Endodermal cell (in vitro differentiated cells): ENCODE data around the gene CLEC16A. TPM values are rescaled to one million over a fixed set of nuclear protein-coding genes. Genes with fewer than 3 reads are reported as not detected.
"Not testable (repeated sequence)": the region's sequence is repeated elsewhere in the genome, so short reads cannot be mapped to it uniquely, and the experiment has no call there.

Experiments
- DNase-seq: peaks from one replicate; pipeline ENCODE4 v3.0.0-alpha.2; 2017
- H3K27ac ChIP-seq: 2 replicates; pipeline ENCODE4 v1.5.1; 2013; ENCODE audit warnings: mild to moderate bottlenecking, low read depth, low read length, moderate library complexity
- H3K27me3 ChIP-seq: 2 replicates; pipeline ENCODE4 v1.6.1; 2013; ENCODE audit warnings: mild to moderate bottlenecking, low read length, moderate library complexity; ENCODE audit not compliant: insufficient read depth, control insufficient read depth, poor library complexity, severe bottlenecking
- H3K36me3 ChIP-seq: 2 replicates; pipeline ENCODE4 v1.7.0; 2013; ENCODE audit warnings: mild to moderate bottlenecking, low read length, moderate library complexity; ENCODE audit not compliant: control insufficient read depth, insufficient read depth
- H3K4me1 ChIP-seq: one replicate; pipeline ENCODE4 v1.7.0; 2013; ENCODE audit warnings: low read length; ENCODE audit not compliant: control insufficient read depth, insufficient read depth
- H3K4me3 ChIP-seq: 2 replicates; pipeline ENCODE4 v1.5.1; 2013; ENCODE audit warnings: mild to moderate bottlenecking, low read length, moderate library complexity
- H3K9ac ChIP-seq: 2 replicates; pipeline ENCODE4 v1.6.1; 2013; ENCODE audit warnings: mild to moderate bottlenecking, low read length, moderate library complexity; ENCODE audit not compliant: poor library complexity, severe bottlenecking; ENCODE audit errors: extremely low read depth
- H3K9me3 ChIP-seq: 2 replicates; pipeline ENCODE4 v1.6.1; 2013; ENCODE audit warnings: mild to moderate bottlenecking, low read length, moderate library complexity; ENCODE audit not compliant: control insufficient read depth
- H3K27ac Mint-ChIP-seq: 2 replicates; pipeline ENCODE4 v1.8.0; 2020; ENCODE audit warnings: mixed read lengths
- H3K27me3 Mint-ChIP-seq: 2 replicates; pipeline ENCODE4 v1.8.0; 2021; ENCODE audit warnings: mild to moderate bottlenecking, mixed read lengths; ENCODE audit not compliant: insufficient read depth
- H3K36me3 Mint-ChIP-seq: 2 replicates; pipeline ENCODE4 v1.8.0; 2020; ENCODE audit warnings: low read depth, mixed read lengths
- H3K4me1 Mint-ChIP-seq: 2 replicates; pipeline ENCODE4 v1.8.0; 2020; ENCODE audit warnings: mixed read lengths
- H3K4me3 Mint-ChIP-seq: 2 replicates; pipeline ENCODE4 v1.8.0; 2020; ENCODE audit warnings: mild to moderate bottlenecking, moderate library complexity, mixed read lengths
- H3K9me3 Mint-ChIP-seq: 2 replicates; pipeline ENCODE4 v1.8.0; 2020; ENCODE audit warnings: mild to moderate bottlenecking, mixed read lengths
- WGBS, 2 experiments: methylation state at CpG; one replicate each; pipeline versions ENCODE4 v1.1.5 to v1.1.7; 2013; ENCODE audit warnings: missing lambda C conversion rate in 2 of 2, mixed read lengths in 1 of 2; ENCODE audit not compliant: insufficient coverage in 1 of 2, insufficient read length in 1 of 2; 5-methylcytosine and 5-hydroxymethylcytosine counted together
- total RNA-seq, 2 donors: library from RNA; stranded (reverse); fragmentation: NEBNext Ultra II Directional in 1 of 2; extraction: Animal tissue kit (Norgen Biotek cat#: 25700) in 1 of 2; gene quantifications; 2 replicates in 1 of 2; 3 replicates in 1 of 2; pipeline ENCODE4 v1.2.1, GENCODE V29; 2021
- TF ChIP-seq, protein P1 (sequence below): fragments of 200-600 bp; sonication (generic); conservative IDR thresholded peaks from 2 replicates; pipeline ENCODE4 v1.5.0; 2021; ENCODE audit warnings: antibody characterized with exemption, mild to moderate bottlenecking

Gene CLEC16A
- total RNA-seq, 2 donors from 2014 or later: 19.5 to 28.3 TPM

DNA sequence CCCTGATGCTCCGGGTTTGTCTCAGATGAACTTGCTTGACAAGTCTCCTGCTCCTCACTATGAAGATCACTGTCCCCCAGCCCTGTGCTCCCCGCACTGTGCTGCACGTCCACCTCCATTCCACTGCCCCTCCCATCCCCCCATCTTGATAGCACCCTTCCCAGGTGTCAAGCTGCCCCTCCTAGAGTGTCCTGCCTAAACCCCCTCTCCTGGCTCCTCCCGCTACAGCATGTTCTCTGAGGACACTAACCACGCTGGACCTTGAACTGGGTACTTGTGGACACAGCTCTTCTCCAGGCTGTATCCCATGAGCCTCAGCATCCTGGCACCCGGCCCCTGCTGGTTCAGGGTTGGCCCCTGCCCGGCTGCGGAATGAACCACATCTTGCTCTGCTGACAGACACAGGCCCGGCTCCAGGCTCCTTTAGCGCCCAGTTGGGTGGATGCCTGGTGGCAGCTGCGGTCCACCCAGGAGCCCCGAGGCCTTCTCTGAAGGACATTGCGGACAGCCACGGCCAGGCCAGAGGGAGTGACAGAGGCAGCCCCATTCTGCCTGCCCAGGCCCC lies 20.6 kb upstream of the CLEC16A start:
- TF ChIP-seq, protein P1, sequence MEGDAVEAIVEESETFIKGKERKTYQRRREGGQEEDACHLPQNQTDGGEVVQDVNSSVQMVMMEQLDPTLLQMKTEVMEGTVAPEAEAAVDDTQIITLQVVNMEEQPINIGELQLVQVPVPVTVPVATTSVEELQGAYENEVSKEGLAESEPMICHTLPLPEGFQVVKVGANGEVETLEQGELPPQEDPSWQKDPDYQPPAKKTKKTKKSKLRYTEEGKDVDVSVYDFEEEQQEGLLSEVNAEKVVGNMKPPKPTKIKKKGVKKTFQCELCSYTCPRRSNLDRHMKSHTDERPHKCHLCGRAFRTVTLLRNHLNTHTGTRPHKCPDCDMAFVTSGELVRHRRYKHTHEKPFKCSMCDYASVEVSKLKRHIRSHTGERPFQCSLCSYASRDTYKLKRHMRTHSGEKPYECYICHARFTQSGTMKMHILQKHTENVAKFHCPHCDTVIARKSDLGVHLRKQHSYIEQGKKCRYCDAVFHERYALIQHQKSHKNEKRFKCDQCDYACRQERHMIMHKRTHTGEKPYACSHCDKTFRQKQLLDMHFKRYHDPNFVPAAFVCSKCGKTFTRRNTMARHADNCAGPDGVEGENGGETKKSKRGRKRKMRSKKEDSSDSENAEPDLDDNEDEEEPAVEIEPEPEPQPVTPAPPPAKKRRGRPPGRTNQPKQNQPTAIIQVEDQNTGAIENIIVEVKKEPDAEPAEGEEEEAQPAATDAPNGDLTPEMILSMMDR: no peak
- Histone ChIP-seq H3K4me3 (no peak overlapping the region), H3K9me3 (no peaks in the 10 kb centered on the region), H3K4me1 (no peaks in the 10 kb centered on the region), H3K27me3 (no peaks in the 10 kb centered on the region), H3K27ac (no peak overlapping the region), H3K36me3 (peaks cover 9% of the 10 kb centered on the region), H3K9ac (no peak overlapping the region)
- Mint-ChIP-seq H3K9me3 (no peaks in the 10 kb centered on the region), H3K36me3 (peaks cover 25% of the 10 kb centered on the region), H3K4me3 (no peak overlapping the region), H3K27ac (no peak overlapping the region), H3K4me1 (no peaks in the 10 kb centered on the region), H3K27me3 (no peaks in the 10 kb centered on the region)
- no peak for DNase-seq
- 91 to 97% methylated on average over 8 to 14 of the region's 14 CpGs for WGBS, 2 experiments

DNA sequence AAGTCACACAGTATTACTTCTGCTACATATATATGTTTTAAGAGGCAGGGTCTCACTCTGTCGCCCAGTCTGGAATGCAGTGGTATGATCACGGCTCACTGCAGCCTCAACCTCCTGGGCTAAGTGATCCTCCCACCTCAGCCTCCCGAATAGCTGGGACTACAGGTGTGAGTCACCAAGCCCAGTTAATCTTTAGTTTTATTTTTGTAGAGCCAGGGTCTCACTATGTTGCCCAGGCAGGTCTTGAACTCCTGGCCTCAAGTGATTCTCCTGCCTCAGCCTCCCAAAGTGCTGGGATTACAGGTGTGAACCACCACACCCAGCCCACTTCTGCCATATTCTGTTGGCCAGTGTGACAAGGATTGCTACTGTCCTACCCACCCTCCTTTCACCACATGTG lies 19.1 kb upstream of the CLEC16A start:
- not testable (repeated sequence) for H3K4me3 ChIP-seq, H3K27ac Mint-ChIP-seq, H3K4me3 Mint-ChIP-seq, DNase-seq, H3K36me3 ChIP-seq, H3K27ac ChIP-seq, H3K4me1 Mint-ChIP-seq, H3K9me3 ChIP-seq, H3K4me1 ChIP-seq, H3K27me3 Mint-ChIP-seq, H3K9ac ChIP-seq, H3K9me3 Mint-ChIP-seq, H3K27me3 ChIP-seq
- H3K36me3 Mint-ChIP-seq: peaks cover 28% of the 10 kb centered on the region
- 94 to 100% methylated on average over 3 of the region's 3 CpGs for WGBS, 2 experiments

- H3K4me3 ChIP-seq: no peak overlapping the region
- H3K9ac ChIP-seq: no peak overlapping the region
- H3K27ac Mint-ChIP-seq: no peak overlapping the region
- WGBS, 2 experiments: 68 to 75% methylated on average over 4 of the region's 4 CpGs
- peaks cover 28% of the 10 kb centered on the region for H3K36me3 Mint-ChIP-seq
- H3K27me3 ChIP-seq: no peaks in the 10 kb centered on the region
- TF ChIP-seq, protein P1: no peak
- H3K36me3 ChIP-seq: peaks cover 9% of the 10 kb centered on the region
- no peaks in the 10 kb centered on the region for H3K9me3 ChIP-seq
- H3K4me1 ChIP-seq: no peaks in the 10 kb centered on the region
- no peak overlapping the region for H3K4me3 Mint-ChIP-seq
- H3K9me3 Mint-ChIP-seq: no peaks in the 10 kb centered on the region
- no peak for DNase-seq
- H3K4me1 Mint-ChIP-seq: no peaks in the 10 kb centered on the region
- H3K27me3 Mint-ChIP-seq: no peaks in the 10 kb centered on the region
- no peak overlapping the region for H3K27ac ChIP-seq
Observed at GRCh38 chr16:10926094-10926493, 18.3 kb upstream of the CLEC16A start.

GRCh38 chr16:10926867-10927266 lies 17.5 kb upstream of the CLEC16A start:
- WGBS, 2 experiments: 96 to 100% methylated on average over 2 to 5 of the region's 5 CpGs
- Mint-ChIP-seq H3K4me1 (no peaks in the 10 kb centered on the region), H3K27me3 (no peaks in the 10 kb centered on the region), H3K4me3 (no peak overlapping the region), H3K27ac (no peak overlapping the region), H3K9me3 (no peaks in the 10 kb centered on the region), H3K36me3 (peaks cover 31% of the 10 kb centered on the region)
- Histone ChIP-seq H3K36me3 (peaks cover 9% of the 10 kb centered on the region), H3K9me3 (no peaks in the 10 kb centered on the region), H3K4me3 (no peak overlapping the region), H3K9ac (no peak overlapping the region), H3K27ac (no peak overlapping the region), H3K4me1 (no peaks in the 10 kb centered on the region), H3K27me3 (no peaks in the 10 kb centered on the region)
- DNase-seq: no peak
- TF ChIP-seq, protein P1: no peak
